ENCODE measurements around the gene PCDH9.

The PCDH9 gene

GRCh38 chr13:67087527-67087926, 142.6 kb downstream of the PCDH9 start:
- WGBS, result 93% methylated on average over 2 of the region's 2 CpGs

GRCh38 chr13:67086260-67086659, 143.9 kb downstream of the PCDH9 start:
- 71% methylated on average over 2 of the region's 2 CpGs for WGBS
- DNase-seq, result no peak
- Histone ChIP-seq H4K91ac (ENCODE audit: low read length) (no peak overlapping the region), H3K14ac (ENCODE audit: low read length in 2 of 2) (no peak overlapping the region), H3K4ac (ENCODE audit: low read depth in 1 of 2, low read length in 2 of 2) (no peak overlapping the region), H2BK15ac (ENCODE audit: low read depth, poor library complexity, severe bottlenecking) (no peak overlapping the region), H3K27ac (ENCODE audit: low read length, poor library complexity, severe bottlenecking) (no peak overlapping the region), H4K8ac (ENCODE audit: low read length) (no peak overlapping the region), H3K4me2 (ENCODE audit: low read length, poor library complexity, severe bottlenecking) (no peak overlapping the region), H2AK5ac (ENCODE audit: low read length, severe bottlenecking) (no peak overlapping the region), H3K23ac (ENCODE audit: low read length in 2 of 2) (no peak overlapping the region), H3K4me1 (ENCODE audit: control insufficient read depth, insufficient read depth, low read depth, low read length) (no peaks in the 10 kb centered on the region), H2BK12ac (ENCODE audit: low read length in 2 of 2) (no peak overlapping the region), H2AFZ (ENCODE audit: low read depth, low read length) (no peak overlapping the region), H3K4me3 (ENCODE audit: insufficient read depth in 1 of 2, low read depth in 1 of 2, low read length in 2 of 2) (no peak overlapping the region), H3K18ac (ENCODE audit: low read depth in 1 of 2, low read length in 2 of 2) (no peak overlapping the region), H2BK5ac (ENCODE audit: low read depth, low read length, poor library complexity, severe bottlenecking) (no peak overlapping the region), H3K9ac (ENCODE audit: low read length) (no peak overlapping the region), H3K27me3 (ENCODE audit: control insufficient read depth in 1 of 2, insufficient read depth in 1 of 2, low read length in 2 of 2) (no peaks in the 10 kb centered on the region), H2BK120ac (ENCODE audit: low read depth, low read length) (no peak overlapping the region), H3K9me3 (ENCODE audit: control insufficient read depth, low read length) (no peaks in the 10 kb centered on the region), H3K36me3 (ENCODE audit: control insufficient read depth in 1 of 2, insufficient read depth in 2 of 2, low read depth in 1 of 2, low read length in 2 of 2) (no peaks in the 10 kb centered on the region), H3K79me1 (replicated peaks; ENCODE audit: low read length, poor library complexity, severe bottlenecking) (no peaks in the 10 kb centered on the region)

More at GRCh38 chr13:67087527-67087926, 142.6 kb downstream of the PCDH9 start:
- H3K4ac ChIP-seq (ENCODE audit: low read depth in 1 of 2, low read length in 2 of 2), result no peak overlapping the region
- no peaks in the 10 kb centered on the region for H3K27me3 ChIP-seq (ENCODE audit: control insufficient read depth in 1 of 2, insufficient read depth in 1 of 2, low read length in 2 of 2)
- no peak overlapping the region for H2BK5ac ChIP-seq (ENCODE audit: low read depth, low read length, poor library complexity, severe bottlenecking)
- no peak overlapping the region for H2AK5ac ChIP-seq (ENCODE audit: low read length, severe bottlenecking)
- no peak overlapping the region for H3K18ac ChIP-seq (ENCODE audit: low read depth in 1 of 2, low read length in 2 of 2)
- H3K4me1 ChIP-seq (ENCODE audit: control insufficient read depth, insufficient read depth, low read depth, low read length), result no peaks in the 10 kb centered on the region
- no peak overlapping the region for H3K4me2 ChIP-seq (ENCODE audit: low read length, poor library complexity, severe bottlenecking)
- H3K14ac ChIP-seq (ENCODE audit: low read length in 2 of 2), result no peak overlapping the region
- H3K9me3 ChIP-seq (ENCODE audit: control insufficient read depth, low read length), result no peaks in the 10 kb centered on the region
- H3K9ac ChIP-seq (ENCODE audit: low read length), result no peak overlapping the region
- H3K4me3 ChIP-seq (ENCODE audit: insufficient read depth in 1 of 2, low read depth in 1 of 2, low read length in 2 of 2), result no peak overlapping the region
- no peak overlapping the region for H3K23ac ChIP-seq (ENCODE audit: low read length in 2 of 2)
- no peak for DNase-seq
- H2BK120ac ChIP-seq (ENCODE audit: low read depth, low read length), result no peak overlapping the region
- H3K27ac ChIP-seq (ENCODE audit: low read length, poor library complexity, severe bottlenecking), result no peak overlapping the region
- H2BK15ac ChIP-seq (ENCODE audit: low read depth, poor library complexity, severe bottlenecking), result no peak overlapping the region
- H4K8ac ChIP-seq (ENCODE audit: low read length), result no peak overlapping the region
- no peak overlapping the region for H2AFZ ChIP-seq (ENCODE audit: low read depth, low read length)
- H3K36me3 ChIP-seq (ENCODE audit: control insufficient read depth in 1 of 2, insufficient read depth in 2 of 2, low read depth in 1 of 2, low read length in 2 of 2), result no peaks in the 10 kb centered on the region
- no peak overlapping the region for H4K91ac ChIP-seq (ENCODE audit: low read length)
- H3K79me1 ChIP-seq (replicated peaks; ENCODE audit: low read length, poor library complexity, severe bottlenecking), result no peaks in the 10 kb centered on the region
- H2BK12ac ChIP-seq (ENCODE audit: low read length in 2 of 2), result no peak overlapping the region

- no peak overlapping the region for H3K18ac ChIP-seq (ENCODE audit: low read depth in 1 of 2, low read length in 2 of 2)
These were observed 146.1 kb downstream of the PCDH9 start for GRCh38 chr13:67084066-67084465.

GRCh38 chr13:67083519-67083918, 146.6 kb downstream of the PCDH9 start:
- H3K18ac ChIP-seq (ENCODE audit: low read depth in 1 of 2, low read length in 2 of 2), result no peak overlapping the region
- no peak overlapping the region for H2AFZ ChIP-seq (ENCODE audit: low read depth, low read length)
- H3K4me3 ChIP-seq (ENCODE audit: insufficient read depth in 1 of 2, low read depth in 1 of 2, low read length in 2 of 2), result no peak overlapping the region
- DNase-seq, result no peak
- H2BK120ac ChIP-seq (ENCODE audit: low read depth, low read length), result no peak overlapping the region
- no peaks in the 10 kb centered on the region for H3K36me3 ChIP-seq (ENCODE audit: control insufficient read depth in 1 of 2, insufficient read depth in 2 of 2, low read depth in 1 of 2, low read length in 2 of 2)
- H3K27me3 ChIP-seq (ENCODE audit: control insufficient read depth in 1 of 2, insufficient read depth in 1 of 2, low read length in 2 of 2), result no peaks in the 10 kb centered on the region
- H3K27ac ChIP-seq (ENCODE audit: low read length, poor library complexity, severe bottlenecking), result no peak overlapping the region
- no peak overlapping the region for H2AK5ac ChIP-seq (ENCODE audit: low read length, severe bottlenecking)
- H3K23ac ChIP-seq (ENCODE audit: low read length in 2 of 2), result no peak overlapping the region
- 63% methylated on average over 2 of the region's 2 CpGs for WGBS
- H3K4ac ChIP-seq (ENCODE audit: low read depth in 1 of 2, low read length in 2 of 2), result no peak overlapping the region
- H2BK12ac ChIP-seq (ENCODE audit: low read length in 2 of 2), result no peak overlapping the region
- no peak overlapping the region for H4K91ac ChIP-seq (ENCODE audit: low read length)
- no peak overlapping the region for H2BK15ac ChIP-seq (ENCODE audit: low read depth, poor library complexity, severe bottlenecking)
- H3K9ac ChIP-seq (ENCODE audit: low read length), result no peak overlapping the region
- no peak overlapping the region for H3K4me2 ChIP-seq (ENCODE audit: low read length, poor library complexity, severe bottlenecking)
- H3K9me3 ChIP-seq (ENCODE audit: control insufficient read depth, low read length), result no peaks in the 10 kb centered on the region
- H4K8ac ChIP-seq (ENCODE audit: low read length), result no peak overlapping the region
- no peak overlapping the region for H2BK5ac ChIP-seq (ENCODE audit: low read depth, low read length, poor library complexity, severe bottlenecking)
- H3K14ac ChIP-seq (ENCODE audit: low read length in 2 of 2), result no peak overlapping the region
- H3K4me1 ChIP-seq (ENCODE audit: control insufficient read depth, insufficient read depth, low read depth, low read length), result no peaks in the 10 kb centered on the region
- H3K79me1 ChIP-seq (replicated peaks; ENCODE audit: low read length, poor library complexity, severe bottlenecking), result no peaks in the 10 kb centered on the region

More at GRCh38 chr13:67084066-67084465, 146.1 kb downstream of the PCDH9 start:
- Histone ChIP-seq H3K27me3 (ENCODE audit: control insufficient read depth in 1 of 2, insufficient read depth in 1 of 2, low read length in 2 of 2) (no peaks in the 10 kb centered on the region), H3K23ac (ENCODE audit: low read length in 2 of 2) (no peak overlapping the region), H4K91ac (ENCODE audit: low read length) (no peak overlapping the region), H3K4me1 (ENCODE audit: control insufficient read depth, insufficient read depth, low read depth, low read length) (no peaks in the 10 kb centered on the region), H3K27ac (ENCODE audit: low read length, poor library complexity, severe bottlenecking) (no peak overlapping the region), H3K4me3 (ENCODE audit: insufficient read depth in 1 of 2, low read depth in 1 of 2, low read length in 2 of 2) (no peak overlapping the region), H2BK5ac (ENCODE audit: low read depth, low read length, poor library complexity, severe bottlenecking) (no peak overlapping the region), H3K9me3 (ENCODE audit: control insufficient read depth, low read length) (no peaks in the 10 kb centered on the region), H4K8ac (ENCODE audit: low read length) (no peak overlapping the region), H2BK12ac (ENCODE audit: low read length in 2 of 2) (no peak overlapping the region), H3K4me2 (ENCODE audit: low read length, poor library complexity, severe bottlenecking) (no peak overlapping the region), H2BK120ac (ENCODE audit: low read depth, low read length) (no peak overlapping the region), H3K14ac (ENCODE audit: low read length in 2 of 2) (no peak overlapping the region), H3K36me3 (ENCODE audit: control insufficient read depth in 1 of 2, insufficient read depth in 2 of 2, low read depth in 1 of 2, low read length in 2 of 2) (no peaks in the 10 kb centered on the region), H2AK5ac (ENCODE audit: low read length, severe bottlenecking) (no peak overlapping the region), H2BK15ac (ENCODE audit: low read depth, poor library complexity, severe bottlenecking) (no peak overlapping the region), H2AFZ (ENCODE audit: low read depth, low read length) (no peak overlapping the region), H3K79me1 (replicated peaks; ENCODE audit: low read length, poor library complexity, severe bottlenecking) (no peaks in the 10 kb centered on the region), H3K4ac (ENCODE audit: low read depth in 1 of 2, low read length in 2 of 2) (no peak overlapping the region), H3K9ac (ENCODE audit: low read length) (no peak overlapping the region)
- DNase-seq, result no peak
- WGBS, result 96% methylated on average over 1 of the region's 1 CpG
